Chondrocyte (in vitro differentiated cells): ENCODE results near the gene RNF126. TPM values are rescaled to one million over a fixed set of nuclear protein-coding genes. Genes with fewer than 3 reads are reported as not detected.
"Not testable (repeated sequence)": the region's sequence is repeated elsewhere in the genome, so short reads cannot be mapped to it uniquely, and the experiment has no call there.

Experiments used
- DNase-seq: peaks from one replicate; pipeline ENCODE4 v3.0.0; 2021; ENCODE audit warnings: mixed read lengths, low spot score
- H3K27ac Mint-ChIP-seq: one replicate; pipeline ENCODE4 v1.8.0; 2021; ENCODE audit warnings: mild to moderate bottlenecking, moderate library complexity, mixed read lengths; ENCODE audit not compliant: unreplicated experiment
- H3K27me3 Mint-ChIP-seq: 2 replicates; pipeline ENCODE4 v1.8.0; 2021; ENCODE audit warnings: low read depth, mixed read lengths
- H3K36me3 Mint-ChIP-seq: 2 replicates; pipeline ENCODE4 v1.8.0; 2021; ENCODE audit warnings: low read depth, mixed read lengths
- H3K4me1 Mint-ChIP-seq: 2 replicates; pipeline ENCODE4 v1.8.0; 2021; ENCODE audit warnings: low read depth, mild to moderate bottlenecking, mixed read lengths
- H3K4me3 Mint-ChIP-seq: one replicate; pipeline ENCODE4 v1.8.0; 2021; ENCODE audit warnings: mild to moderate bottlenecking, moderate library complexity, mixed read lengths; ENCODE audit not compliant: unreplicated experiment
- H3K9me3 Mint-ChIP-seq: 2 replicates; pipeline ENCODE4 v1.8.0; 2021; ENCODE audit warnings: low read depth, mixed read lengths
- total RNA-seq: library from RNA; stranded (reverse); gene quantifications from 3 replicates; pipeline ENCODE4 v1.2.1, GENCODE V29; 2021
- TF ChIP-seq, protein P1 (sequence below): fragments of 200-600 bp; sonication (generic); IDR thresholded peaks from 2 replicates; pipeline ENCODE4 v1.5.0; 2021; ENCODE audit warnings: antibody characterized with exemption, mild to moderate bottlenecking, moderate library complexity

The RNF126 gene
- total RNA-seq, 1 donor from 2014 or later = 29.5 TPM

DNA sequence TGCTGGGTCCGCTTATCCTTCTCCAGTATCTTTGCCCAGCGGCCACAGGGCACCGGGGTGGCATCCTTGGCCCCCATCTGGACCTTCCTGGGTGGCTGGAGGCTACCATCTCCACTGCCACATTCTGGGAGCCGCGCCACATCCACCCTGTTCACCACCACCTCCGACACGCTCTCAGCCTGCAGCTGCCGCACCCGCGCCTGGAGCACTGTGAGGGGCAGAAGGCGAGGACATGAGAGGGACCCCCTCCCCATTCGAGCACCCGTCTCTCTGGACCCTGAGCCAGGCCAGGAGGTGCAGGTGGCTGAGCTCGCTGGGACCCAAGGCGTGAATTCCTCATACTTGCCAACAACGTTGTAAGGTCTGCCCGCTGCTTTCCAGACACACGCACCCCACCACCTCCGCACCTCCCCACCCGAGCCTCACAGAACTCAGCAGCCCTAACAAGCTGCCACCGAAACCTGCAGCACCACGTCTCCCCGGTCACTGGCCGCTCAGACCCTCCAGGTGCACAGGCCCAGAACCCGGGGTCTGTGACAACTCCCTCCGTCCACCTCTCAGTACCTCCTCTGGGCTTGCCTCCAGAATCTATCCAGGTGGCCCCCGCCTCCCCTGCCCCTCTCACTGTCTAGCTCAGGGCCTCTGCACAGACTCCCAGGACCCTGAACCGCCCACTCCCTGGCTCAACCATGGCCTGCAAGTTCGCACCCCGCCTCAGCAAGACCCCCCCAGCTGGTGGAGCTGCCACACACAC lies 32.9 kb downstream of the RNF126 start:
- Mint-ChIP-seq H3K27me3 (no peaks in the 10 kb centered on the region), H3K9me3 (no peaks in the 10 kb centered on the region), H3K4me3 (no peak overlapping the region), H3K27ac (no peak overlapping the region), H3K4me1 (peaks cover 27% of the 10 kb centered on the region), H3K36me3 (peaks cover 13% of the 10 kb centered on the region)
- TF ChIP-seq, protein P1, sequence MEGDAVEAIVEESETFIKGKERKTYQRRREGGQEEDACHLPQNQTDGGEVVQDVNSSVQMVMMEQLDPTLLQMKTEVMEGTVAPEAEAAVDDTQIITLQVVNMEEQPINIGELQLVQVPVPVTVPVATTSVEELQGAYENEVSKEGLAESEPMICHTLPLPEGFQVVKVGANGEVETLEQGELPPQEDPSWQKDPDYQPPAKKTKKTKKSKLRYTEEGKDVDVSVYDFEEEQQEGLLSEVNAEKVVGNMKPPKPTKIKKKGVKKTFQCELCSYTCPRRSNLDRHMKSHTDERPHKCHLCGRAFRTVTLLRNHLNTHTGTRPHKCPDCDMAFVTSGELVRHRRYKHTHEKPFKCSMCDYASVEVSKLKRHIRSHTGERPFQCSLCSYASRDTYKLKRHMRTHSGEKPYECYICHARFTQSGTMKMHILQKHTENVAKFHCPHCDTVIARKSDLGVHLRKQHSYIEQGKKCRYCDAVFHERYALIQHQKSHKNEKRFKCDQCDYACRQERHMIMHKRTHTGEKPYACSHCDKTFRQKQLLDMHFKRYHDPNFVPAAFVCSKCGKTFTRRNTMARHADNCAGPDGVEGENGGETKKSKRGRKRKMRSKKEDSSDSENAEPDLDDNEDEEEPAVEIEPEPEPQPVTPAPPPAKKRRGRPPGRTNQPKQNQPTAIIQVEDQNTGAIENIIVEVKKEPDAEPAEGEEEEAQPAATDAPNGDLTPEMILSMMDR = no peak
- peak; percentile 86 for DNase-seq

DNA sequence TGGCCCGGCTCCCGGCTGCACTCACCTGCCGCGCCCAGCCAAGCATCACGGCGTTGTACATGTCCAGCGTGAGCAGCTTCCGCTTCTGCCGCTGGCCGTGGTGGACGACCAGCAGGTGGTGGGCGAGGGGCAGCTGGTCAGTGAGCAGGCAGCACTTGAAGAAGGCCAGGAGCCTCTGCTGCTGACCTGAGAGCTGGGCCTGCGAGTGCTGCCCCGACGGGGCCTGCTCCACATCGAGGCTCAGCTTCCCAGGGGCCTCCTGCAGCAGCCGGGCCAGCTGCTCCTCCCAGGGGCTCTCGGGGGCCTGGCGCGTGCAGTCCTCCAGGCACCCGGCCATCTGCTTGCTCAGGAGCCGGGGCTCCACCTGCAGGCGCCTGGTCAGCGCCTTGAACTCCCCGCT lies 33.5 kb downstream of the RNF126 start:
- Mint-ChIP-seq H3K36me3 (peaks cover 13% of the 10 kb centered on the region), H3K4me1 (peaks cover 27% of the 10 kb centered on the region)
- H3K27ac Mint-ChIP-seq, H3K4me3 Mint-ChIP-seq, H3K9me3 Mint-ChIP-seq, H3K27me3 Mint-ChIP-seq: not testable (repeated sequence)
- peak; percentile 87 for DNase-seq

GRCh38 chr19:628168-628567 lies 34.8 kb downstream of the RNF126 start:
- DNase-seq = no peak
- peaks cover 29% of the 10 kb centered on the region for H3K4me1 Mint-ChIP-seq
- H3K4me3 Mint-ChIP-seq = no peak overlapping the region
- H3K27me3 Mint-ChIP-seq = no peaks in the 10 kb centered on the region
- H3K27ac Mint-ChIP-seq = no peak overlapping the region
- H3K36me3 Mint-ChIP-seq = peaks cover 13% of the 10 kb centered on the region
- TF ChIP-seq, protein P1 = peak; percentile 71
- no peaks in the 10 kb centered on the region for H3K9me3 Mint-ChIP-seq

DNA sequence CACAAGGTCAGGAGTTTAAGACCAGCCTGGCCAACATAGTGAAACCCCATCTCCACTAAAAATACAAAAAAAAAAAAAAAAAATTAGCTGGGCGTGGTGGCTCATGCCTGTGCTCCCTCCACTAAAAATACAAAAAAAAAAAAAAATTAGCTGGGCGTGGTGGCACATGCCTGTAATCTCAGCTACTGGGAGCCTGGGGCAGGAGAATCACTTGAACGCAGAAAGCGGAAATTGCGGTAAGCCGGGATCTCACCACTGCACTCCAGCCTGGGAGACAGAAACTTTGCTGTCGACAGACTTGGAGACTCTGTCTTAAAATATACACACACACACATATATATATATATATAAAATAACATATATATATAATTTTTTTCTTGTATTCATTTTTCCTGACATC lies 36.4 kb downstream of the RNF126 start:
- H3K4me1 Mint-ChIP-seq = peaks cover 20% of the 10 kb centered on the region
- not testable (repeated sequence) for H3K27me3 Mint-ChIP-seq, H3K4me3 Mint-ChIP-seq, H3K27ac Mint-ChIP-seq, DNase-seq, H3K9me3 Mint-ChIP-seq
- H3K36me3 Mint-ChIP-seq = peaks cover 13% of the 10 kb centered on the region

- TF ChIP-seq, protein P1 = no peak
- Mint-ChIP-seq H3K4me3 (no peak overlapping the region), H3K36me3 (peaks cover 10% of the 10 kb centered on the region), H3K27ac (no peak overlapping the region), H3K9me3 (no peaks in the 10 kb centered on the region), H3K27me3 (no peaks in the 10 kb centered on the region), H3K4me1 (peaks cover 16% of the 10 kb centered on the region)
- DNase-seq = no peak
Measured at GRCh38 chr19:625257-625656, 37.8 kb downstream of the RNF126 start.

- Mint-ChIP-seq H3K9me3 (no peaks in the 10 kb centered on the region), H3K27ac (peak overlapping the region; percentile 75), H3K27me3 (no peaks in the 10 kb centered on the region), H3K4me1 (peaks cover 15% of the 10 kb centered on the region), H3K4me3 (no peak overlapping the region), H3K36me3 (peaks cover 7% of the 10 kb centered on the region)
- TF ChIP-seq, protein P1 = no peak
- no peak for DNase-seq
Measured at GRCh38 chr19:624433-625109, 38.4 kb downstream of the RNF126 start.
